Pancreas (tissue), 10 donors: ENCODE measurements around the gene SPATA13. TPM values are rescaled to one million over a fixed set of nuclear protein-coding genes. Genes with fewer than 3 reads are reported as not detected.

Source experiments
- ATAC-seq, 4 donors: fragments of 200-7000 bp; cut with Tn5 transposase; one replicate each; pipeline versions ENCODE4 v1.8.0 to v1.9.1; 2020; ENCODE audit warnings: mild to moderate bottlenecking in 4 of 4, moderate library complexity in 4 of 4
- DNase-seq, 6 donors: peaks; one replicate each; pipeline ENCODE4 v3.0.0-alpha.2; 2020
- FAIRE-seq: peaks from 2 replicates; lab custom pipeline; 2012; peaks lifted over from hg19 to GRCh38; lab: Jason Lieb, UNC
- H3K27ac ChIP-seq, 4 donors: fragments of 200-600 bp; sonication (generic); 1 replicate in 3 of 4; 2 replicates in 1 of 4; pipeline versions ENCODE4 v1.5.0 to v1.8.0; 2020
- H3K27me3 ChIP-seq, 4 donors: fragments of 200-600 bp; one replicate each; pipeline ENCODE4 v1.8.0; 2021
- H3K36me3 ChIP-seq, 3 donors: fragments of 200-600 bp; sonication (generic) in 1 of 3; one replicate each; pipeline versions ENCODE4 v1.5.0 to v1.8.0; 2020 to 2021
- H3K4me1 ChIP-seq, 3 donors: fragments of 200-600 bp; one replicate each; pipeline ENCODE4 v1.8.0; 2021
- H3K4me3 ChIP-seq, 4 donors: fragments of 200-600 bp; sonication (generic) in 2 of 4; one replicate each; pipeline versions ENCODE4 v1.5.0 to v1.8.0; 2020 to 2021
- H3K9me3 ChIP-seq, 4 donors: fragments of 200-600 bp; one replicate each; pipeline ENCODE4 v1.8.0; 2021
- CTCF ChIP-seq, 4 donors: fragments of 200-600 bp; sonication (generic) in 3 of 4; IDR thresholded peaks; one replicate each; pipeline versions ENCODE4 v1.5.0 to v1.8.0; 2021; ENCODE audit warnings: antibody characterized with exemption in 4 of 4
- WGBS, 2 donors: extraction: QIAGEN DNeasy Blood & Tissue Kit; methylation state at CpG; one replicate each; pipeline ENCODE4 v1.1.7; 2013; 5-methylcytosine and 5-hydroxymethylcytosine counted together
- intact Hi-C, 3 donors: fragments of 100-400 bp; cut with DNase I; formaldehyde crosslinking; loops; one replicate each; pipeline versions ENCODE4 v1.11.1 to v1.14.2; 2022
- polyA plus RNA-seq, 2 donors: library from polyadenylated mRNA; stranded (reverse); fragments of 200-250 nt; gene quantifications; one replicate each; pipeline ENCODE4 v1.2.3, GENCODE V29; 2013
- total RNA-seq, 6 donors: library from RNA; stranded (reverse); fragmentation: NEBNext Ultra II Directional in 4 of 6; extraction: Animal tissue kit (Norgen Biotek cat#: 25700) in 4 of 6; gene quantifications; one replicate each; pipeline versions ENCODE4 v1.2.1 to v1.2.4, GENCODE V29; 2021 to 2023
- donor health status: healthy with polysubstance abuse.
- donor health status: DM: no; HTN: no; CAD: no; lungs with moderate emphysema.
- donor health status: DM: no; HTN: no; CAD: no.
- donor health status: control.
- donor health status: control.
- donor health status: Bipolar disorder and iron deficiency.
- donor health status: DM: yes; HTN: yes; CAD: no.
- donor health status: DM: no; HTN: no; CAD: no.
- donor health status: DM: no; HTN: no; CAD: no.
- donor health status: DM: yes; HTN: yes; CAD: no.

SPATA13 gene
- total and polyA plus RNA-seq, 8 donors: 38.1 to 71.2 (median 53.9) TPM

GRCh38 chr13:24250376-24251057 is 90.0 kb downstream of the SPATA13 start:
- DNase-seq (no peak), ATAC-seq (no peak), FAIRE-seq (no peak)
- Histone ChIP-seq H3K4me3 (no peak overlapping the region), H3K4me1 (no peaks in the 10 kb centered on the region), H3K27me3 (no peaks in the 10 kb centered on the region), H3K9me3 (no peaks in the 10 kb centered on the region), H3K36me3 (peaks cover 4 to 33% (median 5%) of the 10 kb centered on the region in 3 donors), H3K27ac (no peak overlapping the region)
- TF ChIP-seq CTCF (IDR thresholded peaks at IDR 0.05): no peak
- intact Hi-C loops: no loop called here
- WGBS, 2 donors: 76 to 79% methylated on average over 7 of the region's 7 CpGs

GRCh38 chr13:24251525-24251924 is 91.0 kb downstream of the SPATA13 start:
- FAIRE-seq (no peak), ATAC-seq (peak in 1 of 4 donors; percentile 20), DNase-seq (peak in 1 of 6 donors; percentile 51)
- Histone ChIP-seq H3K9me3 (no peaks in the 10 kb centered on the region), H3K27ac (no peak overlapping the region), H3K27me3 (no peaks in the 10 kb centered on the region), H3K4me1 (no peaks in the 10 kb centered on the region), H3K36me3 (peaks cover 4 to 36% (median 5%) of the 10 kb centered on the region in 3 donors), H3K4me3 (no peak overlapping the region)
- intact Hi-C loops: no loop called here
- 93 to 95% methylated on average over 17 of the region's 17 CpGs for WGBS, 2 donors
- no peak for TF ChIP-seq CTCF (IDR thresholded peaks at IDR 0.05)

- FAIRE-seq (no peak), DNase-seq (no peak), ATAC-seq (peak in 1 of 4 donors; percentile 7)
- Histone ChIP-seq H3K36me3 (peaks cover 4 to 41% (median 5%) of the 10 kb centered on the region in 3 donors), H3K4me1 (no peaks in the 10 kb centered on the region), H3K4me3 (no peak overlapping the region), H3K27me3 (no peaks in the 10 kb centered on the region), H3K9me3 (no peaks in the 10 kb centered on the region), H3K27ac (no peak overlapping the region)
- intact Hi-C loops: no loop called here
- 86 to 90% methylated on average over 6 of the region's 6 CpGs for WGBS, 2 donors
- no peak for TF ChIP-seq CTCF (IDR thresholded peaks at IDR 0.05)
Observed at GRCh38 chr13:24252136-24252535, 91.6 kb downstream of the SPATA13 start.

- intact Hi-C loops: no loop called here
- Histone ChIP-seq H3K36me3 (peaks cover 4 to 44% (median 5%) of the 10 kb centered on the region in 3 donors), H3K4me3 (no peak overlapping the region), H3K27ac (peak overlapping the region in 1 of 4 donors; percentile 10), H3K27me3 (no peaks in the 10 kb centered on the region), H3K9me3 (no peaks in the 10 kb centered on the region), H3K4me1 (no peaks in the 10 kb centered on the region)
- peak in 2 of 4 donors; percentile 5 to 6 for ATAC-seq
- DNase-seq: no peak
- FAIRE-seq: no peak
- TF ChIP-seq CTCF (IDR thresholded peaks at IDR 0.05): no peak
- WGBS, 2 donors: 86% methylated on average over 9 of the region's 9 CpGs
Observed at GRCh38 chr13:24253520-24254145, 93.1 kb downstream of the SPATA13 start.
